ENCODE measurements around the gene CEBPB. TPM values are rescaled to one million over a fixed set of nuclear protein-coding genes. Genes with fewer than 3 reads are reported as not detected.

CEBPB gene
- total RNA-seq, 1 experiment from 2014 or later, result 22.6 TPM

- Histone ChIP-seq H3K79me1 (ENCODE audit: insufficient read depth, low read depth, low read length, poor library complexity, severe bottlenecking) (peaks cover 14% of the 10 kb centered on the region), H3K9ac (ENCODE audit: extremely low read depth, insufficient read length, low read length) (no peak overlapping the region), H3K23ac (ENCODE audit: insufficient read length, low read depth, low read length) (no peak overlapping the region), H3K14ac (ENCODE audit: insufficient read depth, low read length) (no peak overlapping the region), H2BK15ac (ENCODE audit: low read depth, low read length) (no peak overlapping the region), H3K9me3 (ENCODE audit: control insufficient read depth, low read depth, low read length) (no peaks in the 10 kb centered on the region), H2BK20ac (ENCODE audit: low read depth, low read length, poor library complexity, severe bottlenecking) (no peak overlapping the region), H4K8ac (replicated peaks; ENCODE audit: insufficient read length, low read depth, low read length) (no peak overlapping the region), H2AFZ (ENCODE audit: low read length) (no peak overlapping the region), H4K91ac (ENCODE audit: insufficient read length, low read depth, low read length) (no peak overlapping the region), H2BK12ac (ENCODE audit: insufficient read length, low read depth, low read length) (no peak overlapping the region), H3K4me1 (ENCODE audit: insufficient read depth, low read length) (peaks cover 24% of the 10 kb centered on the region; the same call in 1 of the 2 replicates), H3K79me2 (ENCODE audit: insufficient read depth, low read length) (peaks cover 14% of the 10 kb centered on the region; the same call in 1 of the 2 replicates), H3T11ph (ENCODE audit: low read length) (no peak overlapping the region), H4K5ac (ENCODE audit: insufficient read length, low read depth, low read length) (no peak overlapping the region), H4K20me1 (ENCODE audit: control insufficient read depth, insufficient read depth, insufficient read length) (no peaks in the 10 kb centered on the region), H3K56ac (ENCODE audit: insufficient read length, low read depth, low read length) (no peak overlapping the region), H3K4ac (ENCODE audit: low read depth, low read length) (no peak overlapping the region), H3K27ac (ENCODE audit: insufficient read length, low read depth, low read length) (no peak overlapping the region), H3K4me2 (ENCODE audit: insufficient read depth, insufficient read length, low read length) (no peak overlapping the region), H3K18ac (ENCODE audit: insufficient read length, low read depth, low read length) (no peak overlapping the region), H3K27me3 (ENCODE audit: insufficient read depth, low read length) (no peaks in the 10 kb centered on the region; the same call in 1 of the 2 replicates), H3K23me2 (ENCODE audit: insufficient read length, low read depth, low read length, poor library complexity, severe bottlenecking) (peaks cover 8% of the 10 kb centered on the region), H2AK5ac (ENCODE audit: insufficient read length, low read length) (no peak overlapping the region), H2BK120ac (ENCODE audit: low read depth, low read length, poor library complexity, severe bottlenecking) (no peak overlapping the region), H2BK5ac (ENCODE audit: insufficient read length, low read length) (no peak overlapping the region)
- H3K4me1 Mint-ChIP-seq, result peaks cover 47 to 62% of the 10 kb centered on the region in 2 experiments
- H3K9me3 Mint-ChIP-seq, result no peaks in the 10 kb centered on the region
- WGBS (ENCODE audit: extremely low coverage, insufficient read length, low lambda C conversion rate), result no CpG with 5 or more reads among the region's 16 CpGs
- peaks cover 7% of the 10 kb centered on the region for H3K27me3 Mint-ChIP-seq (ENCODE audit: low read depth)
- peak overlapping the region; percentile 41 to 54 (median 53); a peak in 3 of 7 replicates for H3K27ac Mint-ChIP-seq
- H3K4me3 Mint-ChIP-seq, result no peak overlapping the region
- TF ChIP-seq, protein P1, sequence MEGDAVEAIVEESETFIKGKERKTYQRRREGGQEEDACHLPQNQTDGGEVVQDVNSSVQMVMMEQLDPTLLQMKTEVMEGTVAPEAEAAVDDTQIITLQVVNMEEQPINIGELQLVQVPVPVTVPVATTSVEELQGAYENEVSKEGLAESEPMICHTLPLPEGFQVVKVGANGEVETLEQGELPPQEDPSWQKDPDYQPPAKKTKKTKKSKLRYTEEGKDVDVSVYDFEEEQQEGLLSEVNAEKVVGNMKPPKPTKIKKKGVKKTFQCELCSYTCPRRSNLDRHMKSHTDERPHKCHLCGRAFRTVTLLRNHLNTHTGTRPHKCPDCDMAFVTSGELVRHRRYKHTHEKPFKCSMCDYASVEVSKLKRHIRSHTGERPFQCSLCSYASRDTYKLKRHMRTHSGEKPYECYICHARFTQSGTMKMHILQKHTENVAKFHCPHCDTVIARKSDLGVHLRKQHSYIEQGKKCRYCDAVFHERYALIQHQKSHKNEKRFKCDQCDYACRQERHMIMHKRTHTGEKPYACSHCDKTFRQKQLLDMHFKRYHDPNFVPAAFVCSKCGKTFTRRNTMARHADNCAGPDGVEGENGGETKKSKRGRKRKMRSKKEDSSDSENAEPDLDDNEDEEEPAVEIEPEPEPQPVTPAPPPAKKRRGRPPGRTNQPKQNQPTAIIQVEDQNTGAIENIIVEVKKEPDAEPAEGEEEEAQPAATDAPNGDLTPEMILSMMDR (conservative IDR thresholded peaks at IDR 0.05), result no peak
- H3K36me3 Mint-ChIP-seq (ENCODE audit: insufficient read depth in 1 of 3, low read depth in 3 of 3), result peaks cover 17 to 34% (median 30%) of the 10 kb centered on the region in 3 experiments; a peak in 6 of 7 replicates
- no peak for DNase-seq
Observed at GRCh38 chr20:50149481-50150254, 41.0 kb upstream of the CEBPB start.
